Measurements from ENCODE around the gene NRN1.
"Not testable (repeated sequence)": the region's sequence is repeated elsewhere in the genome, so short reads cannot be mapped to it uniquely, and the experiment has no call there.

Gene NRN1

GRCh38 chr6:6006428-6007365 lies at the start of gene NRN1:
Gene NRN1, minus strand, starts transcription at chr6:6006925. Its CDS starts 176 bp downstream, at chr6:6006749.
- no peak for DNase-seq

DNA sequence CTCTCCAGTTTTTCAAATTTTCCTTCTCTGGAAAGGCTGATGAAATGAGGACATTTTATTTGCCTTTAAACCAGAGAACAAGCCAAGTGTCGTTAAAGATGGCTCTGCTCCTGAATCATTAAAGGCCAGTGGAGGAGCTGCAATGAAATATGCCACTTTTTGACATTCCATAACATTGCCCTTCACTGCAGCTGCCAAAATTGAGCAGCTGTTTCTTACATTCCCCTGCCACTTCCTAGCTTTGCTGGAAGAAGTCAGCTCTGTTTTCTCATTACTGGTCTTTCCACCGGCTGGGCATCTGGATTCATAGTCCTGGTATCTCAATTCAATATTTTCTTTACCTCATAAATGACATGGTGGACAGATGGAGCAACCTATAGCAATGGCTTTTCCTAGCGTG lies 45.5 kb upstream of the NRN1 start:
- no peak for DNase-seq

DNA sequence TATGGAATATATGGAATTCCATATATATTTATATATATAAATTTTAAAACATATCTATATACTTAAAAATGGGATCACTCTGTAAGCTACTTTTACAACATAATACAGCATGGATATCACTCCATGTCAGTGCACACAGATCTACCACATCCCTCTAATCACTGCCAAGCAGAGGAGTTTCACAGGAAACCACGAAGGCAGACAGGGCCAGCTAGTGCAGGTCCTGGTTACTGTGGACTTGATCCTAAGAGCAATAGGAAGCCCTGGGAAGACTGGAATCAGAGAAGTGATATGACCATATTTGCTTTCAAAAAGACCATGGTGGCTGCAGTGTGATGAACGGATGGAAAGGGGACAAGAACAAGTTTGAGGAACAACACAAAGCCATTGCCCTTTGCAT lies 40.0 kb upstream of the NRN1 start:
- no peak for DNase-seq

- DNase-seq, result no peak
Observed at GRCh38 chr6:6039946-6040509, 33.3 kb upstream of the NRN1 start.

GRCh38 chr6:6037179-6037578 lies 30.5 kb upstream of the NRN1 start:
- no peak for DNase-seq

DNA sequence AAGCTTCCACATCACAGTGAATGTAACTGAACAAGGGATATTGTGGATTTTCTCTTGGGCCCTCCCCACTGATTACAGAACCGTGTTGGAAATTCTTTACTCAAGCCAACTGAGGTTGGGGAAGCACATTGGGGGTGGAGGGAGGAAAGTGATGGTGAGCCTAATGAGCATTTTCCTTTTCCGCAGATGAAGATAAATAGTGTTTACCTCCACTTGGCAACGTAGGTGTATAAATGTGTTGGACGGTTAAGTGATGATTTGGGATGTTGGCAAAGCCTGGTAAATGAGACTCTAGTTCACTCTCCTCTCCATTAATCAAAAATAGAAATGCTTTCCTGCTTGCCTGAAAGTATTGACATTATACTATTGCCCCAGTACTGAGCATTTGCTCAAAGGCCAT lies 27.1 kb upstream of the NRN1 start:
- no peak for DNase-seq

DNA sequence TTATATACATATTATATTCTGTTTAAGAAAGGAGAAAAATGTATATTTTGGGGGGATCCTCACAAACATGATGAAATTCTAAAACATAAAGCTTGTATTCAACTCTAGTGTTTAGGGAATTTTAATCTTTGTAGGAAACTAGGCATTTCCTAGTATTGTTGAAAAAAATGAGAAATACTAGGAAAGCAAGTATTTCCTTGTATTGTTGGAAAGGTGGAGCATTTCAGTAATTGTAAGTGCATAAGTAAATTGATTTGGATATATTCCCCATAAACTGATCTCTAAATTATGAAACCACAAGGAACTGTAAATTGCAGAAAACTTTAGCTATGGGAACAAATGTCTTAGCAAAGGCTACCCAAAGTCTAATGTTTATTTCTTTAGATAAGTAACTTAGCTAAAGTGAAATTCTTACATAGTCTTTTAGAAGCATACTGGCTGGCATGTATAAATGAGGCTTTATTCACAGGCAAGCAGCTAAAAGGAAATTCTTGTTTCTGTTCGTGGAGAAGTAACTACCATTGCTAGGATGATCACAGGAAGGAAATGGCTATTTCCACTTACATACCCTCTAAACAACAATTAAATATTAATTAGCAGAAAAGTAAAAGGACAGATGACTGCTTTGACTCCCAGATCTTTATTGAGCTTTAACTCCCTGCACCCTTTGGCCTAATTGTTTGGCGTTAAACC lies 19.9 kb upstream of the NRN1 start:
- no peak for DNase-seq

- DNase-seq, result no peak
Observed at GRCh38 chr6:6025736-6026135, 19.0 kb upstream of the NRN1 start.

DNA sequence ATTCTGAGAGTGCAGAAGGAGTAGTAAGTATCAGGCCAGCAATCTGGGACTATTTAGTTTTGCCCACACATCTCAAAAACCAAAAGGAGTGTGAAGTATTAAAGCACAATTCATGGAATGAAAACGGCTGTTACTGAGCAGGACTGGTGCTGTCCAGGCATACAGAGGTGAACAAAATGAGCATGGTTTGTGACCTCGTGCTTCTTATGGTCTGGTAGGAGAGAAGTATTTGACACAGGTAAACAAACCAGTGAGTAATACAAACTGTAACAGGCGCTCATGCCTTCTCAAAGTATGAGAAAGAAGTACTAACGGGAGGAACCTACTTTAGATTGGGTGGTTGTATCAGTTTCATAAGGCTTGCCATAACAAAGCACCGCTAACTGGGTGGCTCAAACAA lies 17.5 kb upstream of the NRN1 start:
- DNase-seq, result no peak

GRCh38 chr6:6022841-6023240 lies 16.1 kb upstream of the NRN1 start:
- not testable (repeated sequence) for DNase-seq

DNA sequence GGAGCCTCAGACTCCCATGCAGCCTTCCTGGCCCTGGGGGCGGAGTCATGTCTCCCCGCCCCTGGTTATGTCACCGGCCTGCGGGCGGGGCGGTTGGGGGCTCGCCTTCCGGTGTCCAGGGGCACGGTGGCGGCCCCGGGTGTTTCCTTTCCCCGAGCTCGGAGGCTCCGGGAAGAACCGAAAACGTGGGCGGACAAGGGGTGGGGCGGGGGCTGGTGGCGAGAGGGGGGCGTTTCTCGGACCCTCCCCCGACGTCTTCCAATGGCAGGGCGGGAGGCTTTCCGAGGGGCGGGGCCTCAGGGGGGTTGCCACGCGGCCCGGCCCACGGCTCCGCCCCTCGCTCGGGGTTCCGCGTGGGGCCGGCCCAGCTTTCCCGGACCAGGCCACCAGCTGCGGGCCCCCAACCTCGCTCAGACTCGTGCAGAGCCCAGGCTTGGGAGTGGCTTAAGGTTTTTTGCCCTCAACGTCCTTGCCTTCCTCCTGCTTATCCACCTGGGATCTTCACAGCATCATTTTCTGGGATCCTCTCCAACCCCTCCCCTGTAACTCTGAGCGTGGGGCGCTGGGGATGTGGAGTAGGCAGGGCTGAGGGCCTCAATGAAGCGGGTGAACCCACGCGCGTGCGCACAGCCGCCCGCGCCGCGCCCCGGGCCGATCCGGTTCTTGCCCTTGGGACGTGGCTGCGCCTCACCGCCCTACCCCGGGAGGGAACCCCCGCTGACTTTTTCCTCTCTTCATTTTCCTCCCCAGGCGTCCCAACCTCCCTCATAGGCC lies 2.1 kb upstream of the NRN1 start:
- DNase-seq, result peak in 4 of 6 experiments; percentile 14 to 28 (median 23)

DNA sequence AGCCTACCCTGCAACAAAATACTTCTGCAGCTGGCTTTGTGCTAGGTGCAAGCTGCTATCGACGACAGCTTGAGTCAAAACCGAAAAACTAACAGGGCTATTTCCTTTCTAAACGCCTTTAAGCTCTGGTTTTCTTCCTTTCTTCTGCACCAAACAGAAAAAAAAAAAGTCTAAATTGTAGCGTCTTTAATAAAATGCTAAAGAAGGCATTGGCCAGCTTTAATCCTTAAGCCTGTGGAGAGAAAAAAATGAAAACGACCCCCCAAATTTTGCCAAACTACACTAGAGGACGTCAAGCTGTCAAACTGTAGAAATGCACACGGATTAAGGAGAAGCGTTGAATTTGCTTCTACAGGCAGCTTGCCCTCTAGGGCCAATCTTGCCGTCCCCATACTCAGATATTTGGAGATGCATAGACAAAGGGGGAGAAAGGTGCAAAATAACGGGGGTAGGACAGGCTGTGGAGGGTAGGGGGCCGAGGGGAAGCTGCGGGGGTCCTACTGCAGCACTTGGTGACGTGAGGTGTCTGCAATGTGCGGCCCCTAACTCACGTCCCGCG lies 1.4 kb upstream of the NRN1 start:
- DNase-seq, result peak in 1 of 6 experiments; percentile 45

DNA sequence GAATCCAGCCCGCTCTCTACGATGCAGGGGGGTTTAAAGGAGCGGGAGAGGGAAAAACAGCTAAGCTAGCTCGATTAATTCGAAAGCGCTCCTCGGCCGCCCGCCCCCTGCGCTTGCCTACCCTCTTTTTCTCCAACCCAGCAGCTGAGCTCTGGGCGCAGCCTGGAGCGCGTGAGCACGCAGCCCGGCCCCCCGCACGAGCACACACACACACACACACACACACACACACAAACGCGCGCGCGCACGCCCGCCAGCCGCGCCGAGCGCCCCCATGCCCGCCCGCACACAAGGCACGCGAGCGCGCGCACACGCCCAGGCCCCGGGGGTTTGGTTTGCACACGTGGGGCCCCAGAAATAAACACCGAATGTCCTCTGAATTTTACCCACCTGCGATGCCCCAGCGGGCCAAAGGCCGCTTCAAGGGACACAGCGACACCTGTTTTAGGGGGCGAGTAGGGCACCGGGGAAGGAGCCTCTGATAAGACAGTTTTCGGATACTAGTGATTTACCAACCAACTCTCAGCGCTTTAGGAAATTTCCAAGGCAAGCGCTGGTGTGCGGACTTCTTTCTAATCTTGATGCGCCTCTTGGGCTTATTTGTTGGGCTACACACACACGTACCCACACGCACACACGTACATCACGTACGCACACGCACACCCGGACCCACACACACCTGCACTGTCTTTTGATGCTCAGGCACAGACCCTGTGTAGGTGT lies 802 bp upstream of the NRN1 start:
- peak in 3 of 6 experiments; percentile 20 to 45 (median 35) for DNase-seq

GRCh38 chr6:6006006-6006427 lies 708 bp downstream of the NRN1 start:
- no peak for DNase-seq

DNA sequence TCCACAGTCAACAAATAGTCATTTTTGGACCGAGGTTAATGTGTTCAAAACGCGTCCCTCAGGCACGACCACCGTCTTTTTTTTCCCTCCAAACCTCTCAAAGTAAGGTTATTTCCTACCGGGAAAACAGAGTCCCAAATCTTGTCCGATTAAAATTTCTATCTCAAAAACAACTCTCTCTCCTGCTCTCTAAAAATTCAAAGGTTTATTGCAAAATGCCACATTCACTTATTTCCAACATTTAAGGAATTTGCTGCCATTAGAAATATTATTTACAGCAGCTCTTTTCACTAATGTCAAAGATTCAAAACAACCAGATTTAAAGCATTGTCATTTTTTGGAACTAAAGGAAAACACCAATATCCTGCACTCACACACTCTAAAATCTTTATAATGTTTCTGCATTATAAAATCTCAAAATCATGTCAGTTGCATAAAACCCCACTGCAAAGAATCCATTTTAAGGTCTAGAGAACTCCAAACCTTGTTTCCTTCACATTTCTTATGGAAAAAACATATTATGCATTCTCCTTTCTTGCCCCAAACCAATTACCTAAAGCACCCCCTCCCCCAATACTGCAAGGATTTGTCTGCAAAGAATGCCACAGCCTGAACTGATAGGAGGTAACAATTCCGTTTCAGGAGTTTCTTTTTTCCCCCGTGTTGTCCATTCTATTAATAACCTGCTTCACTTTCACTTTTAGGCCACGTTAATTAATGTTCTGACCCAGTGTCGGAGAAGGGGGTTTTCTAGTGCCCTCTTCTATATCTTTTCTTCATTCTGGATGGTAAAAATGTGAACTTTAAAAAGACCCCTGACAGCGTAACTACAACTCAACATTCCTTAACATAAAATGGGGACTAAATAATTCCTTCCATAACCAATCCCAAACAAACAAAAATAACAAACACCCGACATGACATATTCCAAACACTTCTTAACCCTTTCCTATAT lies 1.4 kb downstream of the NRN1 start:
- DNase-seq, result peak in 1 of 6 experiments; percentile 24

- DNase-seq, result peak in 3 of 6 experiments; percentile 25 to 44 (median 36)
Observed at GRCh38 chr6:6004390-6004995, 2.2 kb downstream of the NRN1 start.

DNA sequence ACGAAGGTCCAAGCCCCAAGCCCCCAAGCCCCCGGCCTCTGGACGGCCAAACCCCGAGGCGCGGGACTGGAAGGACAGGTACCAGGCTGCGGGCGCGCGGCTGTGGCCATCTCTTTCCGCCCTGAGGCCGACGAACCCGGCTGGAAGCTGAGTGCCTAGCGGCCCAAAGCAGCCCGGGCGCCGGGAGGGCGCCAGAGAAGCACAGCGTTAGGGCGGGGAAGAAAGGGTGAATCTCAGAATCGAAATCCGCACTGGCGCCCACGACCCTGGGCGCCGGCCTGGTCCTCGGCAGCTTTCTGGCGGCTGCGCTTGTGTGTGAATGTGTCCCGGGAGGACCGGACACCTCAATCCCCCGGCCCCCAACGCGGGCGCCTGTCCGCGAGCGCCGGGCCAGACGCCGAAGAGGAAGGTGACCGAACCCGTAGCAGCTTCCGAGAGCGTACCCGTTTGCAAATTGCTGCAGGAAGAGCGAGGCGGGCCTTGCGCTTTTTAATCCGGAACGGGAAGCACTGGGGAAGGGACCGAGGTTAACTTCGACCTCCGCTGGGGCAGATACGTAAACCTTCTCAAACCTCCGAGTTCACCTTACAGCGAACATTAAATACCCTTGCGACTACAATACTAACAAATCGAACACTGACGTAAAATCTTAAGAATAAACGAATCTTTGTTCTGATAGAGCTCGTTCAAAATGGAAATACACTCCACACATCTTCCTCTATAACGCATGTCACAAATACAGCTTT lies 2.9 kb downstream of the NRN1 start:
- DNase-seq, result peak in 4 of 6 experiments; percentile 24 to 66 (median 46)

DNA sequence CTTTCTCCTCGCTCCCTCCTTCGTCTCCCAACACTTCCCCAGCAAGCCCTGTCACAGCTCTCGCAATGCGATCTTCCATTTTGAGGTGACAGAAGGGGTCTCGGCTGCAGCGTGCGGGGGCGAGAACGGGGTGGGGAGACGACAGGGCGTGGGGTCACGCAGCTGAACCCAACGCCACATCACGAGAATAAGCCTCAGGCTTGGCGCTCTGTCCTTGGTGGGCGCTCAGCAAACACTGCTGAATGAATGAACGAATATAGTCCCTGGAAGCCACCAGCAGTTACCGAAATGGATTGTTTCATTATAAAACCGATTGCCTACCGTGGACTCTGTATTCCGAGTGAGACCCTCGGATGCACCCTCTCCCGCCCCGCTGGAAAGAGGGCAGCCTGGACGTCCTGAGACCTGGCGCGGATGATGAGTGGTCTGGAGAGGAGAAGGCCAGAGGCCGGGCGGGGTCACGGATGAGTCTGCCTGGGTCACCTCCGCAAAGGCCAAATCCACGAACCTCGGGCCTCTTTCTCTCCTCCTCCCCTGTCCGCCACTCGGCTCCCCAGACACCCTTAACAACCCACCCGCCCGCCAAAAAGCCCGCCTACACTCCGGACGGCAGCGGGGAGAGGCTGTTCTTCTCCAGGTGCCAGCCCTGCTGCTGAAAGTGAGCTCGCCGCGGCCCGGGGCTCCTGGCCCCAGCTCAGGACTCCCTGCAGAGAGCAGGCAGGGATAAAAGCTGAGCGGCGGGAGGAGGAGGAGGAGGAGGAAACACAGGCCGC lies 3.7 kb downstream of the NRN1 start:
- peak in 2 of 6 experiments; percentile 48 to 58 for DNase-seq
